ENCODE measurements around the gene ESYT2.

DNA sequence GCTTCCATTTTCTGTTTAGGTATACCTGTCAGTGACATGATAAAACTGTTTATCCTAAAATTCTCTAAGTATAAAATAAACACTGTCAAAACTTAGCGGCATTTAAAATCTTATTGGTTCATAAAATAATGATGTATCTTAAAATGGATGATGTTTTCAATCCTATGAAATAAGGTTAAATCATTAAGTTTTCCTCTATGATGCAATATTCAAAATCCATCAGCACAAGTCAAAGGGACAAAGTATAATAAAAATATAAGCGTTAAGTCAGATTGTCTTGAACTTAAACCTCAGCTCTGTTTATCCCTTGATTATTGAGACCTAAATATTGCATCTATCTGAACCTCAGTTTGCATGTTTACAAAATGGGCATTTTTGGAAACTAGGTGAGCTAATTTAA, 78.1 kb downstream of the ESYT2 start:
- TF ChIP-seq EZH2 (IDR thresholded peaks at IDR 0.05; ENCODE audit: low read length, missing control alignments) (no peak), CTCF (conservative IDR thresholded peaks at IDR 0.05 in 1 of 2, IDR thresholded peaks at IDR 0.05 in 1 of 2; ENCODE audit: low read depth in 1 of 2, low read length in 2 of 2) (no peak)

Data from fibroblast of lung (primary cell).